NT2/D1 (cell line): Measurements from ENCODE around the gene COLEC12.

ENCODE experiments used
- YY1 ChIP-seq: IDR thresholded peaks from 2 replicates; pipeline ENCODE4 v1.6.1; 2011; ENCODE audit not compliant: insufficient read length, insufficient read depth
- ZNF274 ChIP-seq: IDR thresholded peaks from 2 replicates; pipeline ENCODE4 v1.6.1; 2011; ENCODE audit warnings: mild to moderate bottlenecking, low read depth, low read length

DNA sequence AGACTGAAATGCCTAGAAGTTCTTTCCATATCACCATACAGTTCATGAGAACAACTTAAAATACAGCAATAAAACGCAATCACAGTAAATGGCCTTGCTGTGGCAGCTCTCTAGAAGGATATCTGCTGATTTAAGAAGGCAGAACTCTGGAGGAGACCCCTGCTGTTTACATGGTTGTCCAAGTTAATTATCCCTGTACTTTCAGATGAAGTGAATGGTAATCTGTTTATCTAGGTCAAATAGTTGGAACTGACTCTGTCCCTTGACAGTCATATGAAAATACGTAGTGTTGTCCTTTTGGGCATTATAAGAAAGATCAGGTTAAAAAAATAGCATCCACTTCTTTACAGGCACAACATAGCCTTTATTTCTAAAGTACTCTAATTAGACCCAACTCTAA is 115.6 kb downstream of the COLEC12 start:
- TF ChIP-seq ZNF274 (no peak), YY1 (no peak)
